ENCODE data around the gene TNS1. TPM values are rescaled to one million over a fixed set of nuclear protein-coding genes. Genes with fewer than 3 reads are reported as not detected.

Gene TNS1
- total RNA-seq, 1 experiment from 2014 or later = 3.4 TPM

DNA sequence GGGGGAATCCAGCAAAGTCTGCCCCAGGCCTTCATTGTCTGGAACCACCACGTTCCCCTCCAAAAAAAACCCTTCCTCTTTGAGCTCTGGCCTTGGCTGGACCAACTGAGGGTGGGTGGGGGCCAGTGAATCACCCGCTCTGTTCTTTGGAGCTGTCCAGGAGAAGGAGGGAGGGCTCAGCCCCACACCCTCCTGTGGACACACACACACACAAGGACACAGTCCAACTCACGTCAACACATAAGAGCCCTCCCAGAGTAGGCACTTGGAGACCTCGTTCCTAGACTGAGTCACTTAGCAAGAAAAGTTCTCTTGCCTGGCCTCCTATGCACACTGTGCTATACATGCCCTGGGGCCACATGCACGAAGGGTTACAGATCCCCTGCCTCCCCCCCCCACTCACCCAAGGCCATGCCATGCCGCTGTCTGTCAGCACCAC is 1.2 kb upstream of the TNS1 start:
- Histone ChIP-seq H3K9ac (ENCODE audit: extremely low read depth, insufficient read length, low read length) (no peak overlapping the region), H3K23me2 (ENCODE audit: insufficient read length, low read depth, low read length, poor library complexity, severe bottlenecking) (no peaks in the 10 kb centered on the region), H2BK20ac (ENCODE audit: low read depth, low read length, poor library complexity, severe bottlenecking) (no peak overlapping the region), H2AFZ (ENCODE audit: low read length) (no peak overlapping the region), H3K23ac (ENCODE audit: insufficient read length, low read depth, low read length) (no peak overlapping the region), H3K9me3 (ENCODE audit: control insufficient read depth, low read depth, low read length) (no peaks in the 10 kb centered on the region), H3K18ac (ENCODE audit: insufficient read length, low read depth, low read length) (no peak overlapping the region), H2AK5ac (ENCODE audit: insufficient read length, low read length) (no peak overlapping the region), H3K56ac (ENCODE audit: insufficient read length, low read depth, low read length) (no peak overlapping the region), H4K91ac (ENCODE audit: insufficient read length, low read depth, low read length) (no peak overlapping the region), H4K8ac (replicated peaks; ENCODE audit: insufficient read length, low read depth, low read length) (no peak overlapping the region), H3K4ac (ENCODE audit: low read depth, low read length) (no peak overlapping the region), H3K4me2 (ENCODE audit: insufficient read depth, insufficient read length, low read length) (no peak overlapping the region), H4K20me1 (ENCODE audit: control insufficient read depth, insufficient read depth, insufficient read length) (no peaks in the 10 kb centered on the region), H3K27ac (ENCODE audit: insufficient read length, low read depth, low read length) (no peak overlapping the region), H2BK5ac (ENCODE audit: insufficient read length, low read length) (no peak overlapping the region), H4K5ac (ENCODE audit: insufficient read length, low read depth, low read length) (no peak overlapping the region), H3T11ph (ENCODE audit: low read length) (no peak overlapping the region), H3K4me1 (ENCODE audit: insufficient read depth, low read length) (0 out of 2 replicates have a peak, but pooled peaks cover 2% of the 10 kb centered on the region), H3K27me3 (ENCODE audit: insufficient read depth, low read length) (no peaks in the 10 kb centered on the region; the same call in 1 of the 2 replicates), H2BK12ac (ENCODE audit: insufficient read length, low read depth, low read length) (no peak overlapping the region), H3K79me1 (ENCODE audit: insufficient read depth, low read depth, low read length, poor library complexity, severe bottlenecking) (no peaks in the 10 kb centered on the region), H3K79me2 (ENCODE audit: insufficient read depth, low read length) (no peaks in the 10 kb centered on the region), H3K14ac (ENCODE audit: insufficient read depth, low read length) (no peak overlapping the region), H2BK120ac (ENCODE audit: low read depth, low read length, poor library complexity, severe bottlenecking) (no peak overlapping the region), H2BK15ac (ENCODE audit: low read depth, low read length) (no peak overlapping the region)
- Mint-ChIP-seq H3K27ac (no peak overlapping the region), H3K4me1 (peaks cover 18 to 31% of the 10 kb centered on the region in 2 experiments), H3K27me3 (ENCODE audit: low read depth) (peaks cover 40% of the 10 kb centered on the region), H3K4me3 (no peak overlapping the region), H3K9me3 (no peaks in the 10 kb centered on the region), H3K36me3 (ENCODE audit: insufficient read depth in 1 of 3, low read depth in 3 of 3) (no peaks in the 10 kb centered on the region)
- WGBS (ENCODE audit: extremely low coverage, insufficient read length, low lambda C conversion rate) = no CpG with 5 or more reads among the region's 6 CpGs
- DNase-seq = no peak
- TF ChIP-seq, protein P1, sequence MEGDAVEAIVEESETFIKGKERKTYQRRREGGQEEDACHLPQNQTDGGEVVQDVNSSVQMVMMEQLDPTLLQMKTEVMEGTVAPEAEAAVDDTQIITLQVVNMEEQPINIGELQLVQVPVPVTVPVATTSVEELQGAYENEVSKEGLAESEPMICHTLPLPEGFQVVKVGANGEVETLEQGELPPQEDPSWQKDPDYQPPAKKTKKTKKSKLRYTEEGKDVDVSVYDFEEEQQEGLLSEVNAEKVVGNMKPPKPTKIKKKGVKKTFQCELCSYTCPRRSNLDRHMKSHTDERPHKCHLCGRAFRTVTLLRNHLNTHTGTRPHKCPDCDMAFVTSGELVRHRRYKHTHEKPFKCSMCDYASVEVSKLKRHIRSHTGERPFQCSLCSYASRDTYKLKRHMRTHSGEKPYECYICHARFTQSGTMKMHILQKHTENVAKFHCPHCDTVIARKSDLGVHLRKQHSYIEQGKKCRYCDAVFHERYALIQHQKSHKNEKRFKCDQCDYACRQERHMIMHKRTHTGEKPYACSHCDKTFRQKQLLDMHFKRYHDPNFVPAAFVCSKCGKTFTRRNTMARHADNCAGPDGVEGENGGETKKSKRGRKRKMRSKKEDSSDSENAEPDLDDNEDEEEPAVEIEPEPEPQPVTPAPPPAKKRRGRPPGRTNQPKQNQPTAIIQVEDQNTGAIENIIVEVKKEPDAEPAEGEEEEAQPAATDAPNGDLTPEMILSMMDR (conservative IDR thresholded peaks at IDR 0.05) = no peak
